MM.1S (cell line): Measurements from ENCODE around the gene KRT5.

Source experiments
- CTCF ChIP-seq: fragments of 300-600 bp; sonication (generic); IDR thresholded peaks from 2 replicates; pipeline ENCODE4 v1.5.1; 2016; ENCODE audit warnings: antibody characterized with exemption, low read length, mixed read lengths
- EZH2 ChIP-seq: fragments of 300-600 bp; sonication (generic); optimal IDR thresholded peaks from 2 replicates; pipeline ENCODE3; 2017; ENCODE audit warnings: low read depth, mild to moderate bottlenecking, antibody characterized with exemption, low read length, mixed read lengths

GRCh38 chr12:52496054-52496453 lies 24.1 kb downstream of the KRT5 start:
- TF ChIP-seq CTCF = no peak
- TF ChIP-seq EZH2 = no peak
